OCI-LY3 (cell line): Measurements from ENCODE around the gene FBXO36.

Experiments
- H2AFZ ChIP-seq: fragments of 200-600, 300-600 bp; shearing (Covaris generic); 2 replicates; pipeline ENCODE4 v1.6.0; 2014; ENCODE audit warnings: antibody characterized with exemption, low read depth, low read length
- H3K27ac ChIP-seq: fragments of 200-600, 300-600 bp; sonication (generic); 2 replicates; pipeline ENCODE4 v1.5.1; 2014; ENCODE audit warnings: mild to moderate bottlenecking, low read length, moderate library complexity, mixed read lengths
- H3K27me3 ChIP-seq: fragments of 200-600, 300-600 bp; sonication (generic); 2 replicates; pipeline ENCODE4 v1.6.1; 2014; ENCODE audit warnings: low read depth, low read length, mixed read lengths
- H3K36me3 ChIP-seq: fragments of 200-600, 300-600 bp; sonication (generic); replicated peaks from 2 replicates; pipeline ENCODE3; 2014; ENCODE audit warnings: low read depth, low read length, mixed read lengths
- H3K4me1 ChIP-seq: fragments of 300-600, 200-600 bp; sonication (generic); 2 replicates; pipeline ENCODE4 v1.6.1; 2014; ENCODE audit warnings: low read length, mixed read lengths
- H3K4me2 ChIP-seq: fragments of 200-600, 300-600 bp; sonication (generic); 2 replicates; pipeline ENCODE4 v1.6.1; 2014; ENCODE audit warnings: low read length, mixed read lengths
- H3K4me3 ChIP-seq: fragments of 300-600, 200-600 bp; sonication (generic); 2 replicates; pipeline ENCODE4 v1.5.1; 2014; ENCODE audit warnings: antibody characterized with exemption, mild to moderate bottlenecking, low read length, moderate library complexity
- H3K79me2 ChIP-seq: fragments of 300-600, 200-600 bp; shearing (Covaris generic); 2 replicates; pipeline ENCODE4 v1.6.1; 2014; ENCODE audit warnings: mild to moderate bottlenecking, low read length, mixed read lengths
- H3K9ac ChIP-seq: fragments of 300-600, 200-600 bp; shearing (Covaris generic); 2 replicates; pipeline ENCODE4 v1.6.0; 2014; ENCODE audit warnings: mild to moderate bottlenecking, low read length, moderate library complexity
- H3K9me3 ChIP-seq: fragments of 200-600, 300-600 bp; shearing (Covaris generic); 2 replicates; pipeline ENCODE4 v1.6.1; 2014; ENCODE audit warnings: low read length, mixed read lengths; ENCODE audit not compliant: insufficient read depth
- H4K20me1 ChIP-seq: fragments of 200-600, 300-600 bp; sonication (generic); 2 replicates; pipeline ENCODE4 v1.6.1; 2016; ENCODE audit warnings: low read length, mixed read lengths; ENCODE audit not compliant: insufficient read depth
- CTCF ChIP-seq: fragments of 200-600, 300-600 bp; sonication (generic); IDR thresholded peaks from 2 replicates; pipeline ENCODE4 v1.5.1; 2014; ENCODE audit warnings: antibody characterized with exemption, low read length, low read depth
- EZH2phosphoT487 ChIP-seq: fragments of 200-600 bp; shearing (Covaris generic); IDR thresholded peaks from 2 replicates; pipeline ENCODE4 v1.6.1; 2018; ENCODE audit warnings: antibody characterized with exemption, mixed run types, low read depth

The FBXO36 gene

GRCh38 chr2:230011617-230012016 is 89.3 kb downstream of the FBXO36 start:
- H3K36me3 ChIP-seq = no peaks in the 10 kb centered on the region
- no peaks in the 10 kb centered on the region for H3K79me2 ChIP-seq
- no peak overlapping the region for H3K9ac ChIP-seq
- H3K4me1 ChIP-seq = peaks cover 7% of the 10 kb centered on the region
- no peaks in the 10 kb centered on the region for H3K9me3 ChIP-seq
- TF ChIP-seq EZH2phosphoT487 = no peak
- TF ChIP-seq CTCF = no peak
- no peak overlapping the region for H3K4me2 ChIP-seq
- no peaks in the 10 kb centered on the region for H3K27me3 ChIP-seq
- H3K4me3 ChIP-seq = no peak overlapping the region
- H4K20me1 ChIP-seq = no peaks in the 10 kb centered on the region
- H3K27ac ChIP-seq = no peak overlapping the region
- H2AFZ ChIP-seq = no peak overlapping the region

- Histone ChIP-seq H3K27ac (no peak overlapping the region), H3K9ac (no peak overlapping the region), H3K9me3 (no peaks in the 10 kb centered on the region), H3K4me2 (no peak overlapping the region), H3K4me3 (no peak overlapping the region), H3K4me1 (peaks cover 7% of the 10 kb centered on the region), H3K27me3 (no peaks in the 10 kb centered on the region), H3K36me3 (no peaks in the 10 kb centered on the region), H3K79me2 (no peaks in the 10 kb centered on the region), H2AFZ (no peak overlapping the region), H4K20me1 (no peaks in the 10 kb centered on the region)
- no peak for TF ChIP-seq CTCF
- no peak for TF ChIP-seq EZH2phosphoT487
These were observed 90.1 kb downstream of the FBXO36 start for GRCh38 chr2:230012267-230012884.

- Histone ChIP-seq H4K20me1 (no peaks in the 10 kb centered on the region), H3K79me2 (no peaks in the 10 kb centered on the region), H3K4me3 (no peak overlapping the region), H3K9me3 (no peaks in the 10 kb centered on the region), H3K27me3 (no peaks in the 10 kb centered on the region), H3K9ac (no peak overlapping the region), H3K27ac (no peak overlapping the region), H3K36me3 (no peaks in the 10 kb centered on the region), H3K4me1 (no peaks in the 10 kb centered on the region), H2AFZ (no peak overlapping the region), H3K4me2 (no peak overlapping the region)
- TF ChIP-seq EZH2phosphoT487 (no peak), CTCF (no peak)
These were observed 94.5 kb downstream of the FBXO36 start for GRCh38 chr2:230016844-230017243.

- H3K27me3 ChIP-seq = no peaks in the 10 kb centered on the region
- no peaks in the 10 kb centered on the region for H3K79me2 ChIP-seq
- no peaks in the 10 kb centered on the region for H4K20me1 ChIP-seq
- TF ChIP-seq EZH2phosphoT487 (no peak), CTCF (no peak)
- no peaks in the 10 kb centered on the region for H3K36me3 ChIP-seq
- no peaks in the 10 kb centered on the region for H3K4me1 ChIP-seq
- H3K9ac ChIP-seq = no peak overlapping the region
- no peak overlapping the region for H3K4me3 ChIP-seq
- H3K9me3 ChIP-seq = no peaks in the 10 kb centered on the region
- no peak overlapping the region for H3K4me2 ChIP-seq
- H2AFZ ChIP-seq = no peak overlapping the region
- no peak overlapping the region for H3K27ac ChIP-seq
These were observed 95.8 kb downstream of the FBXO36 start for GRCh38 chr2:230018153-230018552.
